GM12874 (cell line): Measurements from ENCODE around the gene IL6.

Source experiments
- CTCF ChIP-seq: IDR thresholded peaks from 2 replicates; pipeline ENCODE4 v1.5.1; 2011; ENCODE audit warnings: low read depth, mild to moderate bottlenecking, control low read depth, low read length, moderate library complexity; ENCODE audit not compliant: insufficient read depth

IL6 gene

GRCh38 chr7:22726907-22727713 lies at the start of gene IL6:
Gene IL6, plus strand, starts transcription at chr7:22727200. Its CDS starts 63 bp downstream, at chr7:22727263.
- no peak for TF ChIP-seq CTCF

GRCh38 chr7:22677680-22678079 lies 49.3 kb upstream of the IL6 start:
- no peak for TF ChIP-seq CTCF

- TF ChIP-seq CTCF: no peak
Measured at GRCh38 chr7:22680482-22680911, 46.5 kb upstream of the IL6 start.

- no peak for TF ChIP-seq CTCF
Measured at GRCh38 chr7:22681312-22681711, 45.7 kb upstream of the IL6 start.

GRCh38 chr7:22681852-22682657 lies 44.9 kb upstream of the IL6 start:
- no peak for TF ChIP-seq CTCF

GRCh38 chr7:22683379-22683778 lies 43.6 kb upstream of the IL6 start:
- TF ChIP-seq CTCF: no peak

- TF ChIP-seq CTCF: no peak
Measured at GRCh38 chr7:22686620-22687019, 40.4 kb upstream of the IL6 start.
